ENCODE measurements around the gene WNT3.

Gene WNT3, protein sequence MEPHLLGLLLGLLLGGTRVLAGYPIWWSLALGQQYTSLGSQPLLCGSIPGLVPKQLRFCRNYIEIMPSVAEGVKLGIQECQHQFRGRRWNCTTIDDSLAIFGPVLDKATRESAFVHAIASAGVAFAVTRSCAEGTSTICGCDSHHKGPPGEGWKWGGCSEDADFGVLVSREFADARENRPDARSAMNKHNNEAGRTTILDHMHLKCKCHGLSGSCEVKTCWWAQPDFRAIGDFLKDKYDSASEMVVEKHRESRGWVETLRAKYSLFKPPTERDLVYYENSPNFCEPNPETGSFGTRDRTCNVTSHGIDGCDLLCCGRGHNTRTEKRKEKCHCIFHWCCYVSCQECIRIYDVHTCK

GRCh38 chr17:46818316-46818928 is at the start of gene WNT3:
Gene WNT3 (minus strand): TSS chr17:46818692. CDS start chr17:46818597, 95 bp downstream.
- H3K4me1 ChIP-seq (ENCODE audit: control insufficient read depth, insufficient read depth, low read length): peaks cover 61% of the 10 kb centered on the region
- H3K9ac ChIP-seq (ENCODE audit: low read length): peak within 1 kb of the TSS; percentile 96
- no peaks in the 10 kb centered on the region for H3K36me3 ChIP-seq (ENCODE audit: control insufficient read depth, insufficient read depth, low read length)
- H3K27ac ChIP-seq (ENCODE audit: low read depth, low read length): peak within 1 kb of the TSS; percentile 88; the same call in 1 of the 2 replicates
- no peaks in the 10 kb centered on the region for H3K9me3 ChIP-seq (ENCODE audit: control insufficient read depth, insufficient read depth, low read depth, low read length)
- H3K27me3 ChIP-seq (ENCODE audit: control insufficient read depth, insufficient read depth, low read length): peaks cover 66% of the 10 kb centered on the region
- peak within 1 kb of the TSS; percentile 76 for H3K4me3 ChIP-seq (ENCODE audit: low read depth, low read length)

DNA sequence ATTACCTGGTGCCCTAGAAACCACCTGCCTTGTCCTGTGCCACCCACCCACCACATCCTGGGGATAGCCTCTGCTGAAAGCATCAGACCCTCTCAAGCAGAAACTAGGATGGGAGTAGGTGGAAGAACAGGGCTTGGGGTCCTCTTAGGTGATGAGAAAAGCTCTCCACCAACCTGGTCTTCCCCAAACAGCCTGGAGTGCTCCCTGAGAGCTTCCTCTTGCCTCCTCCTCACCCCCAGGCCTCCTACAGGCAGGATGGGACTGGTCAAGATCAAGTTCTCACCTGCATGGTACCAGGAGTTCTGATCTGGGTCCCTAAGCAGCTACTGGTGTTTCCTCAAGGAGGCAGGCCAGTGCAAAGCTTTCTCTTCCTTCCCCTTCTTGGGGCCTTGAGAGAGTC is 48.3 kb upstream of the WNT3 start:
- H3K4me1 ChIP-seq (ENCODE audit: control insufficient read depth, insufficient read depth, low read length): peaks cover 11% of the 10 kb centered on the region
- peaks cover 13% of the 10 kb centered on the region; the same call in 1 of the 2 replicates for H3K27me3 ChIP-seq (ENCODE audit: control insufficient read depth, insufficient read depth, low read length)
- H3K27ac ChIP-seq (ENCODE audit: low read depth, low read length): no peak overlapping the region
- H3K9ac ChIP-seq (ENCODE audit: low read length): no peak overlapping the region
- no peaks in the 10 kb centered on the region for H3K36me3 ChIP-seq (ENCODE audit: control insufficient read depth, insufficient read depth, low read length)
- no peak overlapping the region for H3K4me3 ChIP-seq (ENCODE audit: low read depth, low read length)
- H3K9me3 ChIP-seq (ENCODE audit: control insufficient read depth, insufficient read depth, low read depth, low read length): no peaks in the 10 kb centered on the region

DNA sequence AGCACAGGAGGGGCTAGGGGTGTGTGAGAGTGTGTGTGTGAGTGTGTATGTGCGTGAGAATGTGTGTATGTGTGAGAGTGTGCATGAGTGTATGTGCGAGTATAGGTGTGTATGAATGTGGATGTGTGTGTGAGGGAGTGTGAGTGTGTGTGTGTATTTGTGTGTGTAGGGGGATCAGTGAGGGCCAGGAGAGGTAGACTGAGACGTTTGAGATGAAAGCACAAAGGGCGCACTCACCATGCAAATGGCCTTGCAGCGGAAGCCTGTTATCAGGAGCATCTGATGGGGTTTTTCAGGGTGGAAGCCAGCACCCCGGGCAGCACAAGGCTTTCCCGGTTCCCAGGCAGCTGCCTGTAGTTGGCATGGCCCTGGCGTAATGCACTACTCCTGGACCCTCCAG is 47.8 kb upstream of the WNT3 start:
- no peak overlapping the region for H3K9ac ChIP-seq (ENCODE audit: low read length)
- H3K36me3 ChIP-seq (ENCODE audit: control insufficient read depth, insufficient read depth, low read length): no peaks in the 10 kb centered on the region
- no peaks in the 10 kb centered on the region for H3K9me3 ChIP-seq (ENCODE audit: control insufficient read depth, insufficient read depth, low read depth, low read length)
- peaks cover 11% of the 10 kb centered on the region for H3K4me1 ChIP-seq (ENCODE audit: control insufficient read depth, insufficient read depth, low read length)
- H3K4me3 ChIP-seq (ENCODE audit: low read depth, low read length): no peak overlapping the region
- no peak overlapping the region for H3K27ac ChIP-seq (ENCODE audit: low read depth, low read length)
- peaks cover 13% of the 10 kb centered on the region; the same call in 1 of the 2 replicates for H3K27me3 ChIP-seq (ENCODE audit: control insufficient read depth, insufficient read depth, low read length)

DNA sequence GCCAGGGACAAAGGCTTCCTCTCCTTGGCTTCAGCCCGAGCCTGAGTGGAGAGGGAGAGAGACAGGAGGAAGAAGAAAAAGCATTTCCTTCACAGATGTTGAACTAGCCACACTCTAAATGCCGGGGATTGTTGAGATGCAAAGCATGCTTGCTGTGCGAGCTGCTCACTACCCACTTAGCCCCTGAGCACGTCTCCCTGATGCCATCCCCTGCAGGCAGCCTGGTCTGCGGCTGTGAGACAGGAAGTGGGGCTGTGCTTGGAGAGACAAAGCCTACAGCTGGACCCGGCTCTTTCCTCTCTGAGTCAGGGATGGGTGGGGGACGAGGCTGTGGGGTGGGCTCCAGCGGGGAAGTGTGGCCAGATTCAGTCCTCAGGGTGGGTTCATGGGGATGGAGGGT is 46.6 kb upstream of the WNT3 start:
- Histone ChIP-seq H3K9ac (ENCODE audit: low read length) (no peak overlapping the region), H3K4me1 (ENCODE audit: control insufficient read depth, insufficient read depth, low read length) (peaks cover 11% of the 10 kb centered on the region), H3K4me3 (ENCODE audit: low read depth, low read length) (no peak overlapping the region), H3K9me3 (ENCODE audit: control insufficient read depth, insufficient read depth, low read depth, low read length) (no peaks in the 10 kb centered on the region), H3K27me3 (ENCODE audit: control insufficient read depth, insufficient read depth, low read length) (peaks cover 13% of the 10 kb centered on the region; the same call in 1 of the 2 replicates), H3K36me3 (ENCODE audit: control insufficient read depth, insufficient read depth, low read length) (no peaks in the 10 kb centered on the region), H3K27ac (ENCODE audit: low read depth, low read length) (no peak overlapping the region)

- Histone ChIP-seq H3K27ac (ENCODE audit: low read depth, low read length) (no peak overlapping the region), H3K4me1 (ENCODE audit: control insufficient read depth, insufficient read depth, low read length) (peaks cover 11% of the 10 kb centered on the region), H3K4me3 (ENCODE audit: low read depth, low read length) (no peak overlapping the region), H3K9me3 (ENCODE audit: control insufficient read depth, insufficient read depth, low read depth, low read length) (no peaks in the 10 kb centered on the region), H3K9ac (ENCODE audit: low read length) (no peak overlapping the region), H3K27me3 (ENCODE audit: control insufficient read depth, insufficient read depth, low read length) (peaks cover 13% of the 10 kb centered on the region; the same call in 1 of the 2 replicates), H3K36me3 (ENCODE audit: control insufficient read depth, insufficient read depth, low read length) (no peaks in the 10 kb centered on the region)
These were observed 45.1 kb upstream of the WNT3 start for GRCh38 chr17:46863383-46864121.

- peaks cover 11% of the 10 kb centered on the region for H3K4me1 ChIP-seq (ENCODE audit: control insufficient read depth, insufficient read depth, low read length)
- no peak overlapping the region for H3K9ac ChIP-seq (ENCODE audit: low read length)
- H3K4me3 ChIP-seq (ENCODE audit: low read depth, low read length): no peak overlapping the region
- no peak overlapping the region for H3K27ac ChIP-seq (ENCODE audit: low read depth, low read length)
- no peaks in the 10 kb centered on the region for H3K9me3 ChIP-seq (ENCODE audit: control insufficient read depth, insufficient read depth, low read depth, low read length)
- H3K27me3 ChIP-seq (ENCODE audit: control insufficient read depth, insufficient read depth, low read length): peaks cover 13% of the 10 kb centered on the region; the same call in 1 of the 2 replicates
- no peaks in the 10 kb centered on the region for H3K36me3 ChIP-seq (ENCODE audit: control insufficient read depth, insufficient read depth, low read length)
These were observed 44.5 kb upstream of the WNT3 start for GRCh38 chr17:46862949-46863348.

DNA sequence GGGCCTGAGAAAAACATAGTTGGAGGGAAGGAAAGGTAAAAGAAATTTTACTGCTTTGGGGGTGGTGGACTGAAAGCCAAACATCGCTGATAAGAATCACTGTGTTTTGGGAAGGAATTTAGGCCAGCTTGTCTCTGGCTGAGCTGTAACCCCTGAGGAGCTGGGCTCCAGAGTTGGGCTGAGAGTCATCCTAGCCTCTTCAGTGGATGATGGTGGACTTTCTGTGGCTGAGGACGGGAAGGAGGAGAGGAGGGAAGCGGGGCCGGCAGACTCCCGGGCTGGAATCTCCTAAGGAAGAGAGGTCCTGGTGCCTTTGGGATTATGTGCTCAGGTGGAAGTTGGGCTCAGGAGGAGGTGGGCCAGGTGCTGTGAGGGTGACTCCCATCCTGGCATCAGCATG is 41.5 kb upstream of the WNT3 start:
- Histone ChIP-seq H3K4me1 (ENCODE audit: control insufficient read depth, insufficient read depth, low read length) (peaks cover 10% of the 10 kb centered on the region), H3K27me3 (ENCODE audit: control insufficient read depth, insufficient read depth, low read length) (peaks cover 13% of the 10 kb centered on the region; the same call in 1 of the 2 replicates), H3K36me3 (ENCODE audit: control insufficient read depth, insufficient read depth, low read length) (no peaks in the 10 kb centered on the region), H3K27ac (ENCODE audit: low read depth, low read length) (no peak overlapping the region), H3K9ac (ENCODE audit: low read length) (no peak overlapping the region), H3K9me3 (ENCODE audit: control insufficient read depth, insufficient read depth, low read depth, low read length) (no peaks in the 10 kb centered on the region), H3K4me3 (ENCODE audit: low read depth, low read length) (no peak overlapping the region)

GRCh38 chr17:46857600-46857999 is 39.1 kb upstream of the WNT3 start:
- no peak overlapping the region for H3K4me3 ChIP-seq (ENCODE audit: low read depth, low read length)
- peaks cover 10% of the 10 kb centered on the region for H3K4me1 ChIP-seq (ENCODE audit: control insufficient read depth, insufficient read depth, low read length)
- peaks cover 19% of the 10 kb centered on the region for H3K27me3 ChIP-seq (ENCODE audit: control insufficient read depth, insufficient read depth, low read length)
- H3K27ac ChIP-seq (ENCODE audit: low read depth, low read length): no peak overlapping the region
- H3K9ac ChIP-seq (ENCODE audit: low read length): no peak overlapping the region
- no peaks in the 10 kb centered on the region for H3K9me3 ChIP-seq (ENCODE audit: control insufficient read depth, insufficient read depth, low read depth, low read length)
- no peaks in the 10 kb centered on the region for H3K36me3 ChIP-seq (ENCODE audit: control insufficient read depth, insufficient read depth, low read length)

DNA sequence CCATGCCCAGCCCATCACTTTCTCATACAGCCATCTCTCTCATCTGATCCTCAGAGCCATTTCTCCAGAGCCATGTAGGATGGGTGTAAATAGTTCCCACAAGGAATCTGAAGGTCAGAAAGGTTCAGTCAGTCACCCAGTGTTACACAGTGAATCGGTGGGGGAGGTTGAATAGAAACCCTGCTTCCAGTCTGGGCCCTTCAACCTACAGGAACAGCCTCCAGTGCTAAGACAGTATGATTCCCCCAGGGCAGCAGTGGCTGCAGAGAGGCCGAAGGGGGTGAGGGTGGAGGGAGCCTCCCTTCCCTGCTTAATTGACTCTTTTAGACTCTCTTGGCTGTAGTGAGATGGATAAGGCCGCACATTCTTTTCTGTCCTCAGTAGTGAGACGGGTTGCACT is 36.5 kb upstream of the WNT3 start:
- Histone ChIP-seq H3K9ac (ENCODE audit: low read length) (no peak overlapping the region), H3K4me1 (ENCODE audit: control insufficient read depth, insufficient read depth, low read length) (peaks cover 10% of the 10 kb centered on the region), H3K9me3 (ENCODE audit: control insufficient read depth, insufficient read depth, low read depth, low read length) (no peaks in the 10 kb centered on the region), H3K27me3 (ENCODE audit: control insufficient read depth, insufficient read depth, low read length) (peaks cover 42% of the 10 kb centered on the region), H3K36me3 (ENCODE audit: control insufficient read depth, insufficient read depth, low read length) (no peaks in the 10 kb centered on the region), H3K4me3 (ENCODE audit: low read depth, low read length) (no peak overlapping the region), H3K27ac (ENCODE audit: low read depth, low read length) (no peak overlapping the region)

DNA sequence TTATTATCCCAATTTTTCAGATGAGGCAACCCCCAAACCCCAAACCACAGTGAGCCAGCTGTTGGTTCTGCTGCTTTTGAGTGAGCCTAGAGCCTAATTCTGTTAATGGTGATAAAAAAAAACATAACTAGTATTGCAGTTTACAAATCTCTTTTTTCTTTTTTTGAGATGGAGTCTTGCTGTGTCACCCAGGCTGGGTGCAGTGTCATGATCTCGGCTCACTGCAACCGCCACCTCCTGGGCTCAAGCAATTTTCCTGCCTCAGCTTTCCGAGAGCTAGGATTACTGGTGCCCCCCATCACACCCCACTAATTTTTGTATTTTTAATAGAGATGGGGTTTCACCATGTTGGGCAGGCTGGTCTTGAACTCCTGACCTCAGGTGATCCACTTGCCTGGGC is 36.0 kb upstream of the WNT3 start:
- Histone ChIP-seq H3K27me3 (ENCODE audit: control insufficient read depth, insufficient read depth, low read length) (peaks cover 46% of the 10 kb centered on the region), H3K9me3 (ENCODE audit: control insufficient read depth, insufficient read depth, low read depth, low read length) (no peaks in the 10 kb centered on the region), H3K4me3 (ENCODE audit: low read depth, low read length) (no peak overlapping the region), H3K36me3 (ENCODE audit: control insufficient read depth, insufficient read depth, low read length) (no peaks in the 10 kb centered on the region), H3K27ac (ENCODE audit: low read depth, low read length) (no peak overlapping the region), H3K9ac (ENCODE audit: low read length) (no peak overlapping the region), H3K4me1 (ENCODE audit: control insufficient read depth, insufficient read depth, low read length) (peaks cover 10% of the 10 kb centered on the region)
